Thoracic aorta (tissue), 2 donors: ENCODE results near the gene WDFY3. TPM values are rescaled to one million over a fixed set of nuclear protein-coding genes. Genes with fewer than 3 reads are reported as not detected.

Experiments
- ATAC-seq: fragments of 150-250 bp; one replicate; pipeline ENCODE4 v1.8.0; 2017; ENCODE audit warnings: low read depth; ENCODE audit not compliant: insufficient number of reproducible peaks, low FRiP score
- DNase-seq: peaks from one replicate; pipeline ENCODE4 v3.0.0-alpha.2; 2020; ENCODE audit warnings: low spot score
- H3K27ac ChIP-seq, 2 donors: fragments of 200-600 bp; sonication (generic); 1 replicate in 1 of 2; 2 replicates in 1 of 2; pipeline ENCODE4 v1.5.1; 2016; ENCODE audit warnings: mild to moderate bottlenecking in 2 of 2, moderate library complexity in 2 of 2
- H3K27me3 ChIP-seq: fragments of 200-600 bp; sonication (generic); replicated peaks from 2 replicates; pipeline ENCODE4 v1.6.0; 2016; ENCODE audit warnings: mild to moderate bottlenecking; ENCODE audit not compliant: insufficient read depth
- H3K36me3 ChIP-seq: fragments of 200-600 bp; sonication (generic); one replicate; pipeline ENCODE4 v1.5.1; 2016
- H3K4me1 ChIP-seq, 2 donors: fragments of 200-600 bp; sonication (generic); 1 replicate in 1 of 2; 2 replicates in 1 of 2; pipeline versions ENCODE4 v1.5.1 to v1.6.0; 2016; ENCODE audit warnings: low read depth in 2 of 2, mild to moderate bottlenecking in 1 of 2; ENCODE audit not compliant: control insufficient read depth in 1 of 2
- H3K4me3 ChIP-seq: fragments of 200-600 bp; sonication (generic); 2 replicates; pipeline ENCODE4 v1.5.1; 2016; ENCODE audit warnings: mild to moderate bottlenecking
- H3K9me3 ChIP-seq: fragments of 200-600 bp; sonication (generic); 2 replicates; pipeline ENCODE4 v1.5.1; 2016
- CTCF ChIP-seq: fragments of 200-600 bp; sonication (generic); IDR thresholded peaks from one replicate; pipeline ENCODE4 v1.5.1; 2019; ENCODE audit warnings: antibody characterized with exemption
- total RNA-seq, 2 donors: library from RNA; depleted of rRNA; stranded (reverse); fragments of >200 nt; gene quantifications; one replicate each; pipeline versions ENCODE4 v1.1.0 to v1.2.3, GENCODE V29; 2016

Gene WDFY3
- total RNA-seq, 2 donors from 2014 or later = 116 to 140 TPM

- Histone ChIP-seq H3K36me3 (peaks cover 3% of the 10 kb centered on the region), H3K9me3 (peaks cover 4% of the 10 kb centered on the region), H3K27ac (no peak overlapping the region), H3K4me1 (no peaks in the 10 kb centered on the region), H3K4me3 (no peak overlapping the region), H3K27me3 (no peaks in the 10 kb centered on the region)
- TF ChIP-seq CTCF = no peak
- DNase-seq (no peak), ATAC-seq (no peak)
Measured at GRCh38 chr4:84985952-84986351, 19.5 kb upstream of the WDFY3 start.

- Histone ChIP-seq H3K27ac (no peak overlapping the region), H3K9me3 (no peaks in the 10 kb centered on the region), H3K36me3 (no peaks in the 10 kb centered on the region), H3K4me3 (no peak overlapping the region), H3K27me3 (no peaks in the 10 kb centered on the region), H3K4me1 (no peaks in the 10 kb centered on the region)
- ATAC-seq (no peak), DNase-seq (no peak)
- no peak for TF ChIP-seq CTCF
Measured at GRCh38 chr4:84977396-84977795, 10.9 kb upstream of the WDFY3 start.

- Histone ChIP-seq H3K9me3 (no peaks in the 10 kb centered on the region), H3K36me3 (no peaks in the 10 kb centered on the region), H3K4me1 (peaks cover 0 to 13% of the 10 kb centered on the region in 2 donors), H3K27ac (no peak overlapping the region), H3K27me3 (no peaks in the 10 kb centered on the region), H3K4me3 (no peak overlapping the region)
- DNase-seq (no peak), ATAC-seq (no peak)
- no peak for TF ChIP-seq CTCF
Measured at GRCh38 chr4:84973856-84974255, 7.4 kb upstream of the WDFY3 start.

- DNase-seq = no peak
Measured at GRCh38 chr4:84971319-84971932, 4.9 kb upstream of the WDFY3 start.

GRCh38 chr4:84968925-84969324 lies 2.4 kb upstream of the WDFY3 start:
- Histone ChIP-seq H3K4me1 (peaks cover 5 to 28% of the 10 kb centered on the region in 2 donors), H3K9me3 (no peaks in the 10 kb centered on the region), H3K27ac (no peak overlapping the region), H3K27me3 (no peaks in the 10 kb centered on the region), H3K4me3 (no peak overlapping the region), H3K36me3 (no peaks in the 10 kb centered on the region)
- ATAC-seq = no peak
- TF ChIP-seq CTCF = no peak
- DNase-seq = no peak

More at GRCh38 chr4:84971319-84971932, 4.9 kb upstream of the WDFY3 start:
- H3K36me3 ChIP-seq = no peaks in the 10 kb centered on the region
- H3K27me3 ChIP-seq = no peaks in the 10 kb centered on the region
- TF ChIP-seq CTCF = peak; percentile 51
- ATAC-seq = no peak
- no peak overlapping the region for H3K27ac ChIP-seq
- H3K4me1 ChIP-seq = peaks cover 5 to 18% of the 10 kb centered on the region in 2 donors
- no peak overlapping the region for H3K4me3 ChIP-seq
- no peaks in the 10 kb centered on the region for H3K9me3 ChIP-seq
